ENCODE results near the gene PDE4D. TPM values are rescaled to one million over a fixed set of nuclear protein-coding genes. Genes with fewer than 3 reads are reported as not detected.
"Not testable (repeated sequence)": the region's sequence is repeated elsewhere in the genome, so short reads cannot be mapped to it uniquely, and the experiment has no call there.

Gene PDE4D
- total RNA-seq, 1 donor from 2014 or later: 7.3 TPM

DNA sequence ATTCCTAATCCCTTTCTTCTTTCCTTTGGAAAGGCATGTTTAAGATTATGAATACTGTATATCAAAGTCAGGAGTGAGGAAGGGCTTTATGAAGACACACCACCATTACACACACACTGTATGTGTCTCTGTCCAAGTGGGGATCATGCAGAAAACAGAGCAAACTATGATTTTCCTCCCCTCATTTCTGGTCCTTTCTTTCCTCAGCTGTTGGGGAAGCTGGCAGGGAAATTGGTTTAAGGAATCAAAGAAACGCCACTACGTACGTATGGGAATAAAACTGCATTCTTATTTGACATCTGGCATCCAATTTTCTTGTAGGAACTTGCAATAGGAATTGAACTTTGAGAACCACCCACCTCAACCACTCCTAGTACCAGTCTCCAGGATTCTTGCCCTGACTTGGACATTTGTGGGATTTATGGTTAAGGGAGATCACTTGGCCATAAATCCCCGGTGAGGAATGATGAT, 125.8 kb downstream of the PDE4D start:
- ATAC-seq: peak; percentile 49

DNA sequence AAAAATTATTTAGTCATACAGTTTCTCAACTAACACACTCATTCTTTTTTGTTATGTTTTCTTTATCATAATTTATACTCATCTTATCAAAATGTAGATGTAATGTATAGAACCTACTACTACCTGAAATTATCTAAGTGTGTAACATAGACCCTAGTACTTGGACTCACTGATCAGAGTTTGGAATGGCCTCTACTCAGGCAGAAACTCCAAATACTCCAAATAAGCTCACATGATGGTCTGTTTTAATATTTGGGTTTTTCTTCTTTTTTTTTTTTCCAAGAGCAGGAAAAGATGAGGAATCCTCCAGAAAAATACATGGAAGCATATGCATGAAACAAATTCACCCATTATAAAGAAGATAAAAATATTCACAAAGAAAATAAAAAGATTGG, 126.3 kb downstream of the PDE4D start:
- no peak for ATAC-seq

GRCh38 chr5:59766427-59767210, 126.9 kb downstream of the PDE4D start:
- ATAC-seq: no peak

- no peak for ATAC-seq
Measured at GRCh38 chr5:59765446-59765845, 128.1 kb downstream of the PDE4D start.

DNA sequence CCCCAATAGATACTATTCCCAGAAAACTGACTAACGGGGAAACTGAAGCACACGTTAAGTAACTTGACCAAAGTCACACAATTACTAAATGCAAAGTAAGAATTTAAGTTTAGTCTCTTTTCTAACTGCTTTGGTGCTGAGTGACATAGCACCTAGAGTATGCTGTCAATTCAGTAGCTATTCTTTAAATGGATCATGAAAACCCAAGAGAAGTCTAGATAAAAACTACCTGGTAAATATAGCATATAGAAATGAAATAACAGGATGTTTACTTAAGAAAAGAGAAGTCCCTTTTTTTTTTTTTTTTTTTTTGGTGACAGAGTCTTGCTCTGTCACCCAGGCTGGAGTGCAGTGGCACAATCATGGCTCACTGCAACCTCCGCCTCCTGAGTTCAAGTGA, 129.2 kb downstream of the PDE4D start:
- no peak for ATAC-seq

DNA sequence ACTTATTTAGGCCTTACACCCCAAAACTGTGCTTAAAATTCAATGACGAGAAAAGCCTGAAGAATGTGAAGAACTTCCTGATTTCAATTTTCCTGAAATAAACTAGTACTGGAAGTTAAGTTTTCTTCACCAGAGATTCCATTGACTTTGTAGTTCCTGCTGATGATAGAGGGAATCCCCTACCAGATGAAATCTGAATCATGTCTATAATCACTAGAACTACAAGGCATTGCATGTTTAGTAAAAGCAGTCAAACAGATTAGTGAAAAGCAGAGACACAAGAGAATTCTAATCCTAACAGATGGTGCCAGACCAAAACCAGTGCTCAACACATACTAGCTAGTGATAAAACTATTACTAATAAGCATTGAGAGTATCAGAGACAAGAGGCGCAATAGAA, 130.0 kb downstream of the PDE4D start:
- no peak for ATAC-seq

GRCh38 chr5:59762232-59762631, 131.3 kb downstream of the PDE4D start:
- ATAC-seq: not testable (repeated sequence)

DNA sequence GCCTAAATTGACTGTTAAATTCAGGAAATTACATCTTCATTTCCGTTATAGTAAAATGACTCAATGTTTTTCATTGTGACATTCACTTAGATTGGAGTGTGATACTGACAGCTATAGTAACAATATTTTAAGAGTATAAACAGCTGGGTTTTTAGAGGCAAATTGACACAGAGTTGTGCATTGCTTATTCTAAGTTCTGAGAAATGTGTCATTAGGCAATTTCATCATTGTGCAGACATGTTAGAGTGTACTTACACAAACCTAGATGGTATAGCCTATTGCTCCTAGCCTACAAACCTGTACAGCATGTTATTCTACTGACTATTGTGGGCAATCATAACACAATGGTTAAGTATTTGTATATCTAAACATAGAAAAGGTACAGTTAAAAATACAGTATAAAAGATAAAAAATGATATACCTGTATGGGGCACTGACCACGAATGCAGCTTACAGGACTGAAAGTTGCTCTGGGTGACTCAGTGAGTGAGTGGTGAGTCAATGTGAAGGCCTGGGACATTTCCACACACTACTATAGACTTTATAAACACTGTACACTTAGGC, 132.7 kb downstream of the PDE4D start:
- ATAC-seq: peak; percentile 82

DNA sequence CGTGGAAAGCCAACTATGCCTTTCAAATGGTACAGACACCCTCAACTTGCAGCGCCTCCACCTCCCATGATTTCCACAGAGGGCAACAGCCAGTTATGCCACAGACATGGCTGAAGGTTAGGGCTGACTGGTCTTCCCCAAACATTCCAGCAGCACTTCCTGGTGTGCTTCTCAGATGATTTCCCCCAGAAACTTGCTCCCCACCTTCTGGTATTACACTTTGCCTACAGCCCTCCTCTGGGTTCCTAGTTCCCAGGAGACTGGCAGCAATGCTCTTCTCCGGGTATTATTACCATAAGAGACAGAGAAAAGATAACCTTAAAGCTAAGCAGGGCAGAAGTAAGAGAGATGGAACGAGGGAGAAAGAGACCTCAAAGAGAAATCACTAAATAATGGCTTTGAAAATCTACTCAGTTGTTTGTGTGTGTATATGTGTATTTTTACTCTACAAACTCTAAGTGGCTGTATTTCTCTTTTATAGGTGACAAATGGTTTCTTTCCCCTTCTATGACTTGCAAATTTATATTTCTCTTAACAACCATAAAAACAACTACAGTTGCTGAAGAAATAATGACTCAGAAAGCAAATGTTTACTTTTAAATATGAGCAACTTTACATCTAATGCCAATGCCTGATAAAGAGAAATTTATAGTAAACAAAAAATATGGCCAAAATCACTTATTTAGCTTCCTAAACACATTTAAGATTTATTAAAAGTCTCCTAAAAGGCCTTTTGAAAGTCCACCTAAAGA, 133.8 kb downstream of the PDE4D start:
- ATAC-seq: peak; percentile 36

GRCh38 chr5:59758566-59758965, 135.0 kb downstream of the PDE4D start:
- peak; percentile 35 for ATAC-seq

GRCh38 chr5:59757442-59757841, 136.1 kb downstream of the PDE4D start:
- ATAC-seq: no peak

DNA sequence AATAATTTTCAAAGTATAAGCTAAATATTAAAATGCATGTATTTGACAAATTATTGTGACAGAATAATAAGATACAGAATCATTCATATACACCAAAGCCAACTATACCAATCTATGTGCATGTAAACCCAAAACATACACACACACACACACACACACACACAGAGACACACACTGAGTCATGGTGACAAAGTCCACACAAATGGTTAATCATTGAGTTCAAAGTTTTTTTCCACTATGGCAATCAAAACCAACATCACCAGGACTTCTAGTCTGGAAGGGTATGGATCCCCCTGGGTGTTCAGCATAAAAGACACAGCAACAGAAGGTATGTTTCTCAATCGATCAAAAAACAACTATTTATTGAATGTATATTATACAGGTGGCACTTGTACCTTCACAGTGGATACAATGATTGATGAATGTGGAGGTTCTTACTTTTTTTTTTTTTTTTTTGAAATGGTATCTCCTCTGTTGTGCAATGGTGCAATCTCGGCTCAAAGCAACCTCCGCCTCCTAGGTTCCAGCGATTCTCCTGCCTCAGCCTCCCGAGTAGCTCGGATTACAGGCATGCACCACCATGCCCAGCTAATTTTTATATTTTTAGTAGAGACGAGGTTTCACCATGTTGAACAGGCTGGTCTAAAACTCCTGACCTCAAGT, 137.0 kb downstream of the PDE4D start:
- ATAC-seq: no peak

- ATAC-seq: no peak
Measured at GRCh38 chr5:59755476-59755875, 138.1 kb downstream of the PDE4D start.

GRCh38 chr5:59753599-59753998, 139.9 kb downstream of the PDE4D start:
- ATAC-seq: no peak

DNA sequence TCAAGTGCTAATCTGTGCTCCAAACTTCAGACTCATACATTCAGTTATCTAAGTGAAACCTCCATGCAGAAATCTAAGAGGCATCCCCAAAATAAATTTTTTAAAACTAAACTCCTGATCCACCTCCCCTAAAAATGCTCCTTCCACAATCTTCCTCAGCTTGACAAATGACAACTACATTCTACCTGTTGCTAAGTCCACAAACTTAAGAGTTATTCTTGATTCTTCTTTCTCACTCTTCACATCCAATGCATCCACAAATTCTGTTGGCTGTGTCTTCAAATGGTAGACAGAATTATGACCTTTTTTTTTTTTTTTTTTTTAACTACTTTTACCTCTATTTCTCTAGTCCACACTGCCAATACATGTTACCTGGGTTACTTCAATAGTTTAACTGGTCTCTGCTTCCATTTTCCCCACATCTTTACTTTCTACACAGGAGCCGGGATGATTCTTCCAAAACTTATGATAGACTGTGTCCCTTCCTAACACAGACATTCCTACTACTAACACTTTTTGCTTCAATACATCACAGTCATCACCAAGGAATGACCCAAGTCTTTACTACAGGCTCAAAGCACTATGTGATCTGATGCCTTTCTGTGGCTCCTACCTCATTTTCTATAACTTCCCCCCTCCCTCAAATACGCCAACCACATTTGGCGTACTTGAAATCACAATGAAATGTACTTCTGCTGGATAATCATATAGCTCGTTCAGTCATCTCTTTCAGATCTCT, 143.6 kb downstream of the PDE4D start:
- ATAC-seq: no peak

DNA sequence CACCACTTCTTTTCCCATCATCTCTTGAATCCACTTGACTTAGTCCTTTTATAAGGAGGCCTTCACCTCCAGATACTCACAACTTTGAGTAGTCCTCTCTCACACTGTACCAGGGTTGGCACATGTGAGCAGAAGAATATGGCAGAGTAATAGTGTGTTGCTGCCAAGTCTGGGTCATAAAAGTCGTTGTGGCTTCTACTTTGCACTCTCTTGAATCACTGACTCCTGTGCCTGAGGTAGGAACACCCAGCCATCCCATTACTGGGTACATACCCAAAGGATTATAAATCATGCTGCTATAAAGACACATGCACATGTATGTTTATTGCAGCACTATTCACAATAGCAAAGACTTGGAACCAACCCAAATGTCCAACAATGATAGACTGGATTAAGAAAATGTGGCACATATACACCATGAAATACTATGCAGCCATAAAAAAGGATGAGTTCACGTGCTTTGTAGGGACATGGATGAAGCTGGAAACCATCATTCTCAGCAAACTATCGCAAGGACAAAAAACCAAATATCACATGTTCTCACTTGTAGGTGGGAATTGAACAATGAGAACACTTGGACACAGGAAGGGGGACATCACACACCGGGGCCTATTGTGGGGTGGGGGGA, 145.4 kb downstream of the PDE4D start:
- ATAC-seq: not testable (repeated sequence)

DNA sequence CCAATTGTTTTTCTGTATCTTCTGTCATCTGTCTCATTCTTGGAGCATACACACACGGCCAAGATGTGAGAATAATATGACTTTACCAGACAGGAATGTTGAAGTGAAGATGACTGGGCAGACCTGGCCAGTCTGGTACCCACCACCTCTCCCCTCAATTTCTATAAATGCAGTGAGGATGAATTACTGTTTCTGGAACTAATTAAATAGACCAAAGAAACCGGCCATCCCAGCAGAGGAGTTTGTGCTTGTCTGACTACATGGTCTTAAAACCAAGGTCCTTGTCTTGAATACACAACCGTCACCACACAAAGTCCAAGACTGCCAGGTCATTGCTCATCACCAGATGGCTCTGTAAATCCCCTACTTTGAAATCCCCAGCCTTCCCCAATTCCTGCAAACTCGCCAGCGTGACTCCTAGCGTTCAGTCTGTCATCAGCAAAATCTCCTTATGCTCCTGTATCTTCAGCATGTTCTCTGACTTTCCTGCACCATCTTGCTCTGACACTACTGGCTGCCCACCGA, 147.2 kb downstream of the PDE4D start:
- no peak for ATAC-seq

GRCh38 chr5:59745415-59745863, 148.1 kb downstream of the PDE4D start:
- ATAC-seq: peak; percentile 95

DNA sequence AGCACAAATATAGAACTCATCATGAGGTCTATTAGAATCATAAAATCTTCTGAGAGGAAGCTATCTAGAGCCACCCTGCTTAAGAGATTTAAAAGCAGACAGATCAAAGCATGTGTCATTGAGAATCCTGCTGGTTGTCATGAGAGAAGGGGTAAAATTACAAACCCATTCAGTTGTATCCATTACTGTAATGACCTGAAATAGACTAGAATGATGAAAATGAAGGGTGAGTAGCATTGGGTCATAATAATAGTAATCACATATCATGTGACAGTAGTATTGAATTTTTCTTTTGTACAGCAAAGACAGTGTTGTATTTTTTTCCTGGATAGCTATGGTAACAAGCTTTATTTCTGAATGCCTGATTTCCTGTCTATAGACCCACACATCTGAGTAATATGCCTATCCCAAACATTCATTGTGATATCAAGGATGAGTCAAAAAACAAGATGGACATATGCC, 149.0 kb downstream of the PDE4D start:
- peak; percentile 75 for ATAC-seq

GRCh38 chr5:59741599-59741998, 151.9 kb downstream of the PDE4D start:
- ATAC-seq: no peak

DNA sequence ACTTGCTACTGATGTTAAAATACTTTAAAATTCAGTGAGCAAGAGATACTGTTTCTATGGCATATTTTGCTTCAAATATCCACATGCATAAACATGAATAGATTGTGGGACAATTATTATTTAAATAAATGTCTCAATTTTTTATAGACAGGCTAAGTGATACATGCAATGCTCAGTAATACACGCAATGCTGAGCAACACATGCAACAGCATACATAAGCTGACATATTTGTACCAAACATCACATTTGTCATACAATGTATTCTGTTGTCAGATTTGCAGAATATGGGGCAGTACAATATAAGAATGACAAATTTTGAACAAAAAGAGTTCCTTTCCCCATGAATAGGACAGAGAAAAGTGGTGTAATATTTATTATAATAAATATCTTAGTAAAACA, 155.5 kb downstream of the PDE4D start:
- no peak for ATAC-seq
